Pons (tissue), 1 donor: ENCODE results near the gene SHC3.

ENCODE experiments used
- DNase-seq: peaks from one replicate; pipeline ENCODE4 v3.0.0-alpha.2; 2016; ENCODE audit warnings: low spot score

The SHC3 gene

DNA sequence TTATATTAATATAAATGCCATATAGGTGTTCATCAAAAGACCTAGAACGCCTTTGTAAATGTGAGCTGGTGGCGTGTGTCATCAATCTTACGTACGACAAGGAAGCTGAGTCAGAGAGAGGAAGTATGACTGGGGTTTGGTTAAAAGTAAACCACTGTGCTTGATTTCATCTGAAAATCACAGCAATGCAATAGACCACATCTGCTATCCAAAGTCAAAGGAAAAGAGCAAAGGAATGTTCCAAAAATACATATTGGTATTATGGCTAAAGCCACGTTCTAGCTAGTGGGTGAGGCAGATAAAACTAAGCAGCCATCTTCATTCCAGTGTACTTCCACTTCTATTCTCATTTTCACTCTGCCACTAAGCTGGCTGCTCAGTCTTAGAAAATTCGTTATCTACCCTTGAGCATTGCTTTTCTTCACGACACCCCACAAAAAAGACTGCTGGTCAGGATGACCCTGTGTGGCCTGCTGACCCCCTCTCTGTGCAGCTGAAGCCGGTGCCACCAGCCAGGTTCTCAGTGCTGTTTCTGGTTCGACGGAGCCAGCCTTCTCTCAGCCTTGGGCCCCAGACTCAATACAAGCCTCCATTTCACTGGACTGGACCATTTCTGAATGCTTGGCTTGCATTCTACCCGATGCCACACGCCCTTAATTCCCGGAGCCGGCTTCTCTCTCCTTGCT, 23.8 kb downstream of the SHC3 start:
- peak; percentile 20 for DNase-seq

DNA sequence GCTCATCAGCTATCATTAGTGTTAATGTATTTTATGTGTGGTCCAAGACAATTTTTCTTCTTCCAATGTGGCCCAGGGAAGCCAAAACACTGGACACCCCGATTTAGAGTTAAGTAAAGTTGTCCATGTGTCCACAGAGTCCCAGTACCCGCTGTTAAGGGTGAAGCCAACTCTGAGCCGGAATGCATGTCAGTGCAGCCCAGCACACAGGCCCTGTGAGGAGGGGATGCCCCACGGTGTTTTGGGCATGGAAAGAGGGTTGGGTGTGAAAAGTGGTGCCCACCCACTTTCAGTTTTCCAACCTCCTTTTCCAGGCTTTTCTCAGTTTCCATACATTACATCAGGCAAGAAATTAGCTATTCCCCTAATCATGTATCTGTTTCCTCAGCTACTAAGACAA, 24.4 kb downstream of the SHC3 start:
- DNase-seq = no peak

DNA sequence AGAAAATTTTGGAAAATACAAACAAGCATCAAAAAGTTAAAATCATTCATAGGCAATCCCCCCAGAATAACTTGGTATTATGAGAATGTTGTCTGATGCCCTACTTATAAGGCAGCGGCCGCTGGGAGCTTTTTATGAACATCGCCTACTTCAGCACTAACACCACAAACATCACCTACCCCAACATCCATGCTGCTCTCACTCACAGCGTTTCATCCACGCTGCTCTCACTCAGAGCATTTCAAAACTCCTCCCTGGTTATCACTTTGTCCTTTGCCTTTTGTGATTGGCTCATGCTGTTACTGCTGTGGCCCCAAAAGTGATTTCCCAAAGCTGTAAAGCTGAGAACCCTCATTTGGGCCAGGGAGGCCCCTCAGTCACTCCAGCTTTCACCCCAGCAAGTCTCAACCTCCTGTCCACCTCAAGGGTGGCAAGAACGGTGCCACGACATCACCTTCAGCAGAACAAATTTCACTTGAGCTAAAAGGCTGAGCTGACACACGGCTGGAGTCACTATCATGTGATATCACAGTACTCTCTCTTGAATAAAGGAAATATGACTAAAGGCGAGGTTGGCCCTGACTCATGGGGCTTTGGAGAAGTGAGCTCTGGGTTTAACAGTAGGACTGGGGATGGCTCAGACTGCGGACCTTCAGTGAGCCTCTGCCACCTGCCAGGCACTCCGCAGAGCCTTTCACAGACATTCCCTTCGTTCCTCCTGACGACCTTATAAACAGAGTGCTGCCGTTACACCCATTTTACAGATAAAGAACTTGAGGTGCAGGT, 25.2 kb downstream of the SHC3 start:
- DNase-seq = no peak

GRCh38 chr9:89149726-89150125, 28.9 kb downstream of the SHC3 start:
- no peak for DNase-seq

DNA sequence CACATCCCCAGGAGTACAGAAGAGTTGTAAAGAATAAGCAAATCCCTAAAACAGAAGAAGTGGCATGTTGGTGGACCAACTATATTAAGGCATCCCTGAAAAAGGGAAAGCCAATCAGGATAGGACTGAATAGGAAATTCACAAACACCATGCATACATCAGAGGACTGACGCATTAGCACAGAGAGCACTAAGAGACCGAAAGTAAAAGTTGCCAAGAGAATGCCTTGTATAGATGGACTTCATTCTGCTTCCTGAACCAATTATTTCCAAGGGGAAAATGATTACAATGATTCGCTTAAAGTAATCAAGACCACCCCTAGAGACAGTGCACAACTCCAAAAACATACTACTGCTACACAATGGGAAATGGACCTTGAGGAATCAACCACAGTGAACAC, 33.5 kb downstream of the SHC3 start:
- no peak for DNase-seq

GRCh38 chr9:89144238-89144637, 34.4 kb downstream of the SHC3 start:
- no peak for DNase-seq

- no peak for DNase-seq
Observed at GRCh38 chr9:89143266-89143665, 35.4 kb downstream of the SHC3 start.

- no peak for DNase-seq
Observed at GRCh38 chr9:89139455-89139854, 39.2 kb downstream of the SHC3 start.

DNA sequence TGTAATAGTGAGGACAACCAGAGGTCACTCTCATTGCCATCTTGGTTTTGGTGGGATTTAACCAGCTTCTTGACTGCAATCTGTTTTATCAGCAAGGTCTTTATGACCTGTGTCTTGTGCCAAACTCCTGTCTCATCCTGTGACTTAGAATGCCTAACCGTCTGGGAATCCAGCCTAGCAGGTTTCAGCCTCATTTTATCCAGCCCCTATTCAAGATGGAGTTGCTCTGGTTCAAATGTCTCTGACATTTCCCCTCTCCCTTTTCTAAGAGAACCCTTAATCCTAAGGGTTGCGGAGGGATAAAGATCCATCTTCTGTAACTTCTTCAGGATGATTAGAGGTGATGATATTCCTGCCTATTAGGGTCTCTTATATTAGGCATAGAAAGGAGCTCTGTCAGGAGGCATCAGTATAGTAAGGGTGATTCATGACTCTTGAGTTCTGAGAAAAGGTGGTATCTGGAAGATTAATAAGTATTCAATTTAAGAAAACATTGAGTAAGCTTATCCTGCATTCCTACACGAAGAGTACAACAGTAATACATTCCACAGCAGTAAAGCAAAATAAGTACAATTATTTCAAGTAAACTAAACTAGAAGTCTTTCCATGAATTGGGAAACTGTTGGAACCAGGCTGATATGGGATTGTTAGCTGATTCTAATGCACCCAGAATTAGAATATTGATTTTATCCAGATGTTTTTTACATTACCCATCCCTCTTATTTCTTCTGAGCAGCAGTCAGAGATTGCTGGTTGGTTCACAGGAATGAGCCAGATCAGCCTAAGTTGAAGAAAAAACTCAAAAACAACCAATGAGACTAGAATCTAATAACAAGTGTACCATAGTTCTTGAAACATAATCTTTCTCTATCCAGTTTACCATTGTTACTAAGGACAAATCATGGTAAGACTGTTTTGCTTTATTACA, 39.9 kb downstream of the SHC3 start:
- no peak for DNase-seq

DNA sequence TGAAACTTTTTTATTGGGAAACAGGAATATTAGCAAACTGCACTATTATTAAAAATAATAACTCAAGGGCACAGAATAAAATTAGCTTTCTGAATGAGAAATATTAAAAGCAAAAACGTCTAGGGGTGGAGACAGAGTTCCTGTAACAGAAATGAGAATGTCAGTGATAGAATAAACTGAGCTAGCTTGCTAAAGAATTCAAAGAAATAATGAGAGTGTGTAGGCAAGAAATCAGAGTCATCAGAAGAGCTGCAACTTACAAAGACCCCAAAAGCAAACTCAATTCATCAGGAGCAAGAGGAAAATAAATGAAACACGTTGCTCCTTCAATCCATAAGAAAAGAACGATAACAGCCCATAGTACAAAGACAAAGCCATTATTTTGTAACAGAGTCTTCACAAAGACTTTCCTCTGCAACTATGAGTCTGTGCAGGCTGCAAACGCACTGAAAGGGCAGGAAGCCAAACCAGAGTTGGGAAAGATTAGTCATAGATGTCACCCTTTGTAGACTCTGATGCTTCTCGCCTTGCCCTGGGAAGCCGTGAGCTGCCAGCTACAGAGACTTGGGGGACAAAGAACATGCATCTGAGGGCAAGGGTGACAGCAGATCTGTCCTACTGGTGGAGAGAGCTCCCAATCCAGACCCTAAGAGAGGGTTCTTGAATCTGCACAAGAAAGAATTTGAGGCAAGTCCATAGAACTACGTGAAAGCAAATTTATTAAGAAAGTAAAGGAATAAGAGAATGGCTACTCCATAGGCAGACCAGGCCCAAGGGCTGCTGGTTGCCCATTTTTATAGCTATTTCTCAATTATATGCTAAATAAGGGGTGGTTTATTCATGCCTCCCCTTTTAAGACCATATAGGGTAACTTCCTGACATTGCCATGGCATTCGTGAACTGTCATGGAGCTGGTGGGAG, 40.8 kb downstream of the SHC3 start:
- peak; percentile 25 for DNase-seq

GRCh38 chr9:89135591-89136166, 42.9 kb downstream of the SHC3 start:
- no peak for DNase-seq

- no peak for DNase-seq
Observed at GRCh38 chr9:89134709-89135108, 43.9 kb downstream of the SHC3 start.

- DNase-seq = no peak
Observed at GRCh38 chr9:89122949-89123348, 55.7 kb downstream of the SHC3 start.

DNA sequence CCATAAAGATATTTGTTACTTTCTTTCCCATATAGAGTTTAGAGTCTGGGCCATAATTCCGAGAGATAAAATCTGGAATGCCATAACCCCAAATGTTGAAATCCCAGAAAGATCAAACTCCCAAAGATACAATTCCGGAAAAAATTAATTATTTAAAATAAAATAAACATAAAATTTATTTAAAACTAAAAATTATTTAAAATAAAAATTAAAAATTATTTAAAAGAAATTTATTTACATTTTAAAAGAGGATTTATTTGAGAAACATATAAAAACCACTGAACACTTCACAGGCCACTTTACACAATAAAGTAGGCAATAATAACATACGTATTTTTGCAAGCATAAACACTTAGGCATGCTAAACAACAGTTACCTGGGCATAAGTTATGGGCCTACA, 57.9 kb downstream of the SHC3 start:
- DNase-seq = no peak

- DNase-seq = no peak
Observed at GRCh38 chr9:89116805-89117192, 61.8 kb downstream of the SHC3 start.

GRCh38 chr9:89116064-89116804, 62.4 kb downstream of the SHC3 start:
- no peak for DNase-seq

DNA sequence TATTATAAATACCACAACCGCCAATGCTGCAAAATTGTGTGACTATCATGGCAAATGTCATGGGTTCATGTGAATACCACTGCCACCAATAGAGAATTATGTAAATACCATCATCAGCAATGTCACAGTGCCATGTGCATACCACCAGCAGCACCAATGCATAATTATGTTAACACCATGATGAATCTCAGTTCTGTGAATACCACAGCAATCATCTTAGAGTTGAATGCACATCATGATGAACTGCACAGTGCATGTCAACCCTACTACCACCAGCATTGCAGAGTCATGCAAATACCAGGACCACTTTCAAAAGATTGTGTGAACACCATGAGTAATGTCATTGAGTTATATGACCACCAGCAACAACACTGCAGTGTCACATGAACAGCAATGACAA, 63.2 kb downstream of the SHC3 start:
- no peak for DNase-seq

- no peak for DNase-seq
Observed at GRCh38 chr9:89114741-89115140, 63.9 kb downstream of the SHC3 start.

GRCh38 chr9:89113851-89114250, 64.8 kb downstream of the SHC3 start:
- DNase-seq = no peak

DNA sequence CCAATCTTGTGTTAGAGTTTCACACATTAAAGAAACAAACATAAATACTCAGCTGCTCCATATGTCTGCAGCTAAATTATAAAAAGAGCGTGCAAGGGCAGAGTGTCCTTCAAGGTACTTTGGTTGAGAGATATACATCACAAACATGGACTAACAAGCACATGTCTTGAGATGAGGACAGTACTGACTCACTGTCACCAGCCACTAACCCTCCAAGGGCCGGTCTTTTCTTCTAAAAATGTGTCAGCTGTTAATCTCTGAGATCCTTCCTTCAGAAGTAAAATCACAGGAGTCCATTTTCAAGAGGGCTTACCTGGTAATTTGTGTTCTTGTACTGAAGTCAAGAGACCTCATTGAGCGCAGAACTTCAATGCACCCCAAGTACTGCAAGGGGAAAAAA, 66.4 kb downstream of the SHC3 start:
- DNase-seq = no peak
